Adipose tissue (tissue), 3 donors: ENCODE data around the gene GASK1A. TPM values are rescaled to one million over a fixed set of nuclear protein-coding genes. Genes with fewer than 3 reads are reported as not detected.

Source experiments
- H3K27ac ChIP-seq: one replicate; pipeline ENCODE4 v1.5.1; 2013; ENCODE audit warnings: low read depth, low read length
- WGBS, 3 donors: extraction: QIAGEN DNeasy Blood & Tissue Kit; methylation state at CpG; one replicate each; pipeline ENCODE4 v1.1.7; 2013; 5-methylcytosine and 5-hydroxymethylcytosine counted together
- polyA plus RNA-seq, 3 donors: library from polyadenylated mRNA; stranded (reverse); fragments of 200-250 nt; gene quantifications; one replicate each; pipeline ENCODE4 v1.2.3, GENCODE V29; 2013
- donor health status: healthy with polysubstance abuse.
- donor health status: Bipolar disorder and iron deficiency.
- donor health status: healthy.

Gene GASK1A
- polyA plus RNA-seq, 3 donors, result 1.6 to 7.8 (median 4.5) TPM

GRCh38 chr3:43093006-43093405, 113.9 kb downstream of the GASK1A start:
- no peak overlapping the region for H3K27ac ChIP-seq
- 61 to 80% (median 69%) methylated on average over 1 of the region's 1 CpG for WGBS, 3 donors

GRCh38 chr3:43093974-43094373, 114.9 kb downstream of the GASK1A start:
- 88 to 90% (median 89%) methylated on average over 2 of the region's 2 CpGs for WGBS, 3 donors
- H3K27ac ChIP-seq, result no peak overlapping the region

GRCh38 chr3:43094381-43094780, 115.3 kb downstream of the GASK1A start:
- no peak overlapping the region for H3K27ac ChIP-seq
- 91 to 98% (median 93%) methylated on average over 2 of the region's 2 CpGs for WGBS, 3 donors

GRCh38 chr3:43094851-43095250, 115.7 kb downstream of the GASK1A start:
- whole genome bisulfite sequencing, 3 donors, result 86 to 94% (median 91%) methylated on average over 4 of the region's 4 CpGs
- H3K27ac ChIP-seq, result no peak overlapping the region

- WGBS, 3 donors, result 93 to 98% (median 95%) methylated on average over 5 of the region's 5 CpGs
- no peak overlapping the region for H3K27ac ChIP-seq
Measured at GRCh38 chr3:43095370-43095769, 116.3 kb downstream of the GASK1A start.

- no peak overlapping the region for H3K27ac ChIP-seq
- WGBS, 3 donors, result 88 to 89% (median 89%) methylated on average over 3 of the region's 3 CpGs
Measured at GRCh38 chr3:43096761-43097160, 117.7 kb downstream of the GASK1A start.

GRCh38 chr3:43097400-43098080, 118.4 kb downstream of the GASK1A start:
- H3K27ac ChIP-seq, result no peak overlapping the region
- WGBS, 3 donors, result 73 to 76% (median 73%) methylated on average over 5 of the region's 5 CpGs

GRCh38 chr3:43098761-43099160, 119.7 kb downstream of the GASK1A start:
- 93 to 94% (median 93%) methylated on average over 8 of the region's 8 CpGs for WGBS, 3 donors
- no peak overlapping the region for H3K27ac ChIP-seq

GRCh38 chr3:43102773-43103480, 123.8 kb downstream of the GASK1A start:
- 38 to 72% (median 70%) methylated on average over 2 of the region's 2 CpGs for WGBS, 3 donors
- H3K27ac ChIP-seq, result no peak overlapping the region

- 72 to 92% (median 76%) methylated on average over 3 of the region's 3 CpGs for WGBS, 3 donors
- no peak overlapping the region for H3K27ac ChIP-seq
Measured at GRCh38 chr3:43104039-43104438, 124.9 kb downstream of the GASK1A start.

- no peak overlapping the region for H3K27ac ChIP-seq
- 43 to 61% (median 48%) methylated on average over 24 to 33 of the region's 33 CpGs for whole genome bisulfite sequencing, 3 donors
Measured at GRCh38 chr3:43104660-43105595, 125.8 kb downstream of the GASK1A start.

- 0 to 1% (median 0%) methylated on average over 64 to 71 of the region's 71 CpGs for WGBS, 3 donors
- no peak within 1 kb of the TSS for H3K27ac ChIP-seq
Measured at GRCh38 chr3:43105596-43106292, 126.6 kb downstream of the GASK1A start, which contains the start of gene POMGNT2. POMGNT2 (minus strand) TSS chr3:43106079; CDS start chr3:43081431, 24,648 bp downstream.

GRCh38 chr3:43106293-43106628, 127.2 kb downstream of the GASK1A start:
- 7 to 15% (median 14%) methylated on average over 6 of the region's 6 CpGs for WGBS, 3 donors
- no peak overlapping the region for H3K27ac ChIP-seq

Other genes starting within 250 kb of the GASK1A start
- under 1 TPM; 0.44 to 0.85 (median 0.56) TPM for gene CCDC13, start 206.1 kb upstream of the GASK1A start, polyA plus RNA-seq
- 100 to 1,000 TPM in 2 of 3 donors, 10 to 100 TPM in 1; 44.3 to 246 (median 131) TPM for gene HIGD1A, start 174.8 kb upstream of the GASK1A start, polyA plus RNA-seq
- gene ACKR2, start 169.9 kb upstream of the GASK1A start, polyA plus RNA-seq, result 1 to 10 TPM in 2 of 3 donors, under 1 TPM in 1; 0.31 to 2.6 (median 1.7) TPM
- gene CYP8B1, start 103.4 kb upstream of the GASK1A start, polyA plus RNA-seq, result under 1 TPM in 1 of 3 donors, not detected in 2; 0.01 TPM
- gene ZNF662, start 73.2 kb upstream of the GASK1A start, polyA plus RNA-seq, result 1 to 10 TPM; 2.7 to 3.3 (median 2.8) TPM
- 10 to 100 TPM in 2 of 3 donors, 1 to 10 TPM in 1; 7.8 to 11.4 (median 11.3) TPM for gene POMGNT2, start 126.8 kb downstream of the GASK1A start, polyA plus RNA-seq